GM19463 (cell line): Measurements from ENCODE around the gene CLUH.
"Not testable (repeated sequence)": the region's sequence is repeated elsewhere in the genome, so short reads cannot be mapped to it uniquely, and the experiment has no call there.

Source experiments
- ATAC-seq: cut with Tn5 transposase; IDR thresholded peaks from one replicate; pipeline ENCODE4 v1.9.1; 2021; ENCODE audit warnings: mild to moderate bottlenecking, moderate library complexity; ENCODE audit not compliant: unreplicated experiment

Gene CLUH

GRCh38 chr17:2690165-2691068, 21.1 kb downstream of the CLUH start:
- no peak for ATAC-seq

GRCh38 chr17:2689411-2690164, 22.0 kb downstream of the CLUH start:
- ATAC-seq: no peak

GRCh38 chr17:2688351-2689342, 22.9 kb downstream of the CLUH start:
- no peak for ATAC-seq

GRCh38 chr17:2687074-2687418, 24.5 kb downstream of the CLUH start:
- no peak for ATAC-seq

- ATAC-seq: no peak
These were observed 25.9 kb downstream of the CLUH start for GRCh38 chr17:2685696-2686095.

- no peak for ATAC-seq
These were observed 27.0 kb downstream of the CLUH start for GRCh38 chr17:2684549-2684948.

GRCh38 chr17:2683912-2684311, 27.7 kb downstream of the CLUH start:
- no peak for ATAC-seq

GRCh38 chr17:2682176-2682938, 29.2 kb downstream of the CLUH start:
- ATAC-seq: no peak

GRCh38 chr17:2681650-2682049, 29.9 kb downstream of the CLUH start:
- no peak for ATAC-seq

- no peak for ATAC-seq
These were observed 30.6 kb downstream of the CLUH start for GRCh38 chr17:2680961-2681360.

GRCh38 chr17:2679247-2679646, 32.3 kb downstream of the CLUH start:
- ATAC-seq: not testable (repeated sequence)

GRCh38 chr17:2672026-2672425, 39.5 kb downstream of the CLUH start:
- no peak for ATAC-seq

- ATAC-seq: not testable (repeated sequence)
These were observed 51.2 kb downstream of the CLUH start for GRCh38 chr17:2660410-2660809.

- not testable (repeated sequence) for ATAC-seq
These were observed 52.2 kb downstream of the CLUH start for GRCh38 chr17:2659337-2659736.

GRCh38 chr17:2656283-2656682, 55.3 kb downstream of the CLUH start:
- ATAC-seq: no peak

GRCh38 chr17:2655546-2655945, 56.0 kb downstream of the CLUH start:
- ATAC-seq: no peak

- ATAC-seq: not testable (repeated sequence)
These were observed 58.7 kb downstream of the CLUH start for GRCh38 chr17:2652911-2653310.

- ATAC-seq: no peak
These were observed 62.4 kb downstream of the CLUH start for GRCh38 chr17:2649191-2649590.

GRCh38 chr17:2647957-2648356, 63.6 kb downstream of the CLUH start:
- ATAC-seq: no peak

- no peak for ATAC-seq
These were observed 66.6 kb downstream of the CLUH start for GRCh38 chr17:2644971-2645370.
